Renal pelvis (tissue), 4 donors: ENCODE data around the gene LPAR3. TPM values are rescaled to one million over a fixed set of nuclear protein-coding genes. Genes with fewer than 3 reads are reported as not detected.
"Not testable (repeated sequence)": the region's sequence is repeated elsewhere in the genome, so short reads cannot be mapped to it uniquely, and the experiment has no call there.

ENCODE experiments used
- DNase-seq: peaks from one replicate; pipeline ENCODE4 v3.0.0-alpha.2; 2013
- polyA plus RNA-seq, 3 donors: library from polyadenylated mRNA; unstranded; fragments of 120-200 nt; gene quantifications; one replicate each; pipeline ENCODE4 v1.2.1, GENCODE V29; 2013; ENCODE audit not compliant: insufficient read length in 3 of 3

The LPAR3 gene
- polyA plus RNA-seq, 3 donors: 0.87 to 2.4 (median 1.2) TPM

- DNase-seq: no peak
Measured at GRCh38 chr1:84907095-84907827, 14.3 kb upstream of the LPAR3 start.

GRCh38 chr1:84902727-84903126, 9.7 kb upstream of the LPAR3 start:
- DNase-seq: not testable (repeated sequence)

- DNase-seq: no peak
Measured at GRCh38 chr1:84899969-84900368, 7.0 kb upstream of the LPAR3 start.

GRCh38 chr1:84896279-84896678, 3.3 kb upstream of the LPAR3 start:
- DNase-seq: no peak

- DNase-seq: no peak
Measured at GRCh38 chr1:84890566-84890965, 2.4 kb downstream of the LPAR3 start.

- DNase-seq: no peak
Measured at GRCh38 chr1:84889437-84889836, 3.6 kb downstream of the LPAR3 start.

- no peak for DNase-seq
Measured at GRCh38 chr1:84888753-84889152, 4.3 kb downstream of the LPAR3 start.

GRCh38 chr1:84887261-84887934, 5.6 kb downstream of the LPAR3 start:
- DNase-seq: no peak

GRCh38 chr1:84885469-84885868, 7.5 kb downstream of the LPAR3 start:
- no peak for DNase-seq

GRCh38 chr1:84884671-84885389, 8.2 kb downstream of the LPAR3 start:
- DNase-seq: no peak

- DNase-seq: no peak
Measured at GRCh38 chr1:84883286-84883685, 9.7 kb downstream of the LPAR3 start.

GRCh38 chr1:84877592-84877991, 15.4 kb downstream of the LPAR3 start:
- DNase-seq: no peak

- DNase-seq: no peak
Measured at GRCh38 chr1:84876353-84876752, 16.7 kb downstream of the LPAR3 start.

GRCh38 chr1:84873366-84873765, 19.6 kb downstream of the LPAR3 start:
- no peak for DNase-seq

GRCh38 chr1:84872696-84873355, 20.2 kb downstream of the LPAR3 start:
- DNase-seq: no peak

GRCh38 chr1:84871181-84871580, 21.8 kb downstream of the LPAR3 start:
- DNase-seq: no peak

- DNase-seq: no peak
Measured at GRCh38 chr1:84870591-84870990, 22.4 kb downstream of the LPAR3 start.

GRCh38 chr1:84869720-84870119, 23.3 kb downstream of the LPAR3 start:
- DNase-seq: no peak

- no peak for DNase-seq
Measured at GRCh38 chr1:84862810-84863251, 30.2 kb downstream of the LPAR3 start.

- no peak for DNase-seq
Measured at GRCh38 chr1:84861988-84862644, 30.9 kb downstream of the LPAR3 start.

- no peak for DNase-seq
Measured at GRCh38 chr1:84861516-84861915, 31.5 kb downstream of the LPAR3 start.

GRCh38 chr1:84859866-84860265, 33.1 kb downstream of the LPAR3 start:
- DNase-seq: no peak
